Right lobe of liver (tissue), 6 donors: ENCODE measurements around the gene MAPKAPK2. TPM values are rescaled to one million over a fixed set of nuclear protein-coding genes. Genes with fewer than 3 reads are reported as not detected.

Experiments
- ATAC-seq, 4 donors: fragments of 200-7000 bp; cut with Tn5 transposase; one replicate each; pipeline ENCODE4 v1.9.1; 2020; ENCODE audit warnings: mild to moderate bottlenecking in 4 of 4, moderate library complexity in 4 of 4
- DNase-seq, 3 donors: peaks; one replicate each; pipeline ENCODE4 v3.0.0-alpha.2; 2020
- H3K27ac ChIP-seq, 3 donors: fragments of 200-600 bp; one replicate each; pipeline ENCODE4 v1.8.0; 2022
- H3K27me3 ChIP-seq, 2 donors: fragments of 200-600 bp; one replicate each; pipeline ENCODE4 v1.8.0; 2022
- H3K36me3 ChIP-seq, 4 donors: fragments of 200-600 bp; sonication (generic) in 1 of 4; one replicate each; pipeline versions ENCODE4 v1.5.1 to v1.8.0; 2017 to 2022; ENCODE audit warnings: control low read depth in 1 of 4
- H3K4me1 ChIP-seq, 4 donors: fragments of 200-600 bp; sonication (generic) in 1 of 4; one replicate each; pipeline versions ENCODE4 v1.5.1 to v1.8.0; 2017 to 2022; ENCODE audit warnings: control low read depth in 1 of 4
- H3K4me3 ChIP-seq, 3 donors: fragments of 200-600 bp; one replicate each; pipeline ENCODE4 v1.8.0; 2022
- H3K9me3 ChIP-seq, 4 donors: fragments of 200-600 bp; sonication (generic) in 1 of 4; one replicate each; pipeline versions ENCODE4 v1.5.1 to v1.8.0; 2017 to 2022; ENCODE audit warnings: control low read depth in 1 of 4
- CTCF ChIP-seq, 4 donors: fragments of 200-600 bp in 3 of 4; fragments of 450-650 bp in 1 of 4; IDR thresholded peaks; one replicate each; pipeline versions ENCODE4 v1.5.1 to v1.8.0; 2016 to 2022; ENCODE audit warnings: antibody characterized with exemption in 4 of 4, mild to moderate bottlenecking in 2 of 4
- POLR2A ChIP-seq: fragments of 450-650 bp; IDR thresholded peaks from one replicate; pipeline ENCODE4 v1.6.1; 2017; ENCODE audit warnings: antibody characterized with exemption, mild to moderate bottlenecking
- WGBS: methylation state at CpG from one replicate; pipeline ENCODE4 v1.1.6; 2018; ENCODE audit warnings: low coverage, low lambda C conversion rate; ENCODE audit not compliant: insufficient coverage; ENCODE audit errors: missing lambda C conversion rate; 5-methylcytosine and 5-hydroxymethylcytosine counted together
- intact Hi-C, 2 donors: fragments of 100-400 bp; cut with DNase I; formaldehyde crosslinking; loops; one replicate each; pipeline versions ENCODE4 v1.11.2 to v1.14.1; 2022
- total RNA-seq, 6 experiments: library from RNA; depleted of rRNA in 2 of 6; stranded (reverse); fragments of >200 nt in 2 of 6; fragmentation: NEBNext Ultra II Directional in 3 of 6; extraction: Animal tissue kit (Norgen Biotek cat#: 25700) in 3 of 6; gene quantifications; one replicate each; pipeline versions ENCODE4 v1.1.0 to v1.2.4, GENCODE V29; 2016 to 2023
- donor health status: DM: no; HTN: yes; CAD: no.
- donor health status: DM: no; HTN: no; CAD: no.
- donor health status: DM: no; HTN: no; CAD: no.
- donor health status: DM: no; HTN: yes; CAD: no.
- donor health status: DM: no; HTN: yes; CAD: no.

The MAPKAPK2 gene
- total RNA-seq, 6 experiments from 2014 or later: 25.6 to 46.6 (median 34.0) TPM

GRCh38 chr1:206709322-206709721 is 24.6 kb downstream of the MAPKAPK2 start:
- WGBS: 39% methylated on average over 4 of the region's 4 CpGs
- no peaks in the 10 kb centered on the region for H3K27me3 ChIP-seq
- DNase-seq: no peak
- no peaks in the 10 kb centered on the region for H3K9me3 ChIP-seq
- no peaks in the 10 kb centered on the region for H3K36me3 ChIP-seq
- TF ChIP-seq CTCF (IDR thresholded peaks at IDR 0.05) (no peak), POLR2A (no peak)
- H3K4me3 ChIP-seq: no peak overlapping the region
- ATAC-seq: peak in 1 of 4 donors; percentile 38
- H3K4me1 ChIP-seq: peaks cover 0 to 72% (median 23%) of the 10 kb centered on the region in 4 donors
- peak overlapping the region in 2 of 3 donors; percentile 40 to 50 for H3K27ac ChIP-seq
- intact Hi-C loops: no loop called here

GRCh38 chr1:206709772-206710459 is 25.2 kb downstream of the MAPKAPK2 start:
- intact Hi-C loops: no loop called here
- no peaks in the 10 kb centered on the region for H3K9me3 ChIP-seq
- no peaks in the 10 kb centered on the region for H3K27me3 ChIP-seq
- H3K4me1 ChIP-seq: peaks cover 0 to 71% (median 26%) of the 10 kb centered on the region in 4 donors
- H3K36me3 ChIP-seq: no peaks in the 10 kb centered on the region
- no peak overlapping the region for H3K4me3 ChIP-seq
- ATAC-seq: no peak
- TF ChIP-seq CTCF (IDR thresholded peaks at IDR 0.05) (no peak), POLR2A (no peak)
- 62% methylated on average over 5 of the region's 5 CpGs for WGBS
- DNase-seq: no peak
- peak overlapping the region in 2 of 3 donors; percentile 40 to 50 for H3K27ac ChIP-seq

- no peak for TF ChIP-seq POLR2A
- TF ChIP-seq CTCF (IDR thresholded peaks at IDR 0.05): no peak
- no peaks in the 10 kb centered on the region for H3K36me3 ChIP-seq
- 57% methylated on average over 3 of the region's 3 CpGs for WGBS
- no peak overlapping the region for H3K4me3 ChIP-seq
- H3K4me1 ChIP-seq: peaks cover 0 to 73% (median 28%) of the 10 kb centered on the region in 4 donors
- DNase-seq (no peak), ATAC-seq (no peak)
- no peak overlapping the region for H3K27ac ChIP-seq
- intact Hi-C loops: no loop called here
- no peaks in the 10 kb centered on the region for H3K9me3 ChIP-seq
- H3K27me3 ChIP-seq: no peaks in the 10 kb centered on the region
These were observed 25.7 kb downstream of the MAPKAPK2 start for GRCh38 chr1:206710460-206710823.

GRCh38 chr1:206713070-206713469 is 28.4 kb downstream of the MAPKAPK2 start:
- WGBS: 61% methylated on average over 4 of the region's 4 CpGs
- Histone ChIP-seq H3K9me3 (no peaks in the 10 kb centered on the region), H3K27me3 (no peaks in the 10 kb centered on the region), H3K4me1 (peaks cover 0 to 74% (median 25%) of the 10 kb centered on the region in 4 donors), H3K36me3 (no peaks in the 10 kb centered on the region), H3K27ac (peak overlapping the region in 1 of 3 donors; percentile 76), H3K4me3 (no peak overlapping the region)
- TF ChIP-seq POLR2A (no peak), CTCF (IDR thresholded peaks at IDR 0.05) (no peak)
- intact Hi-C loops: no loop called here
- ATAC-seq (no peak), DNase-seq (no peak)
